Occipital lobe (tissue), 2 donors: ENCODE data around the gene EPN2. TPM values are rescaled to one million over a fixed set of nuclear protein-coding genes. Genes with fewer than 3 reads are reported as not detected.
"Not testable (repeated sequence)": the region's sequence is repeated elsewhere in the genome, so short reads cannot be mapped to it uniquely, and the experiment has no call there.

ENCODE experiments used
- DNase-seq: peaks from one replicate; lab custom pipeline; 2025; lab: John Stamatoyannopoulos, UW
- total RNA-seq: library from RNA; depleted of rRNA; stranded (reverse); fragments of >200 nt; gene quantifications from one replicate; pipeline ENCODE4 v1.2.3, GENCODE V29; 2014

Gene EPN2
- 53.5 TPM for total RNA-seq

GRCh38 chr17:19237139-19237388 lies at the start of gene EPN2:
Gene EPN2 (plus strand): TSS chr17:19237366. CDS start chr17:19283120, 45,754 bp downstream.
- DNase-seq: not testable (repeated sequence)

GRCh38 chr17:19187883-19188869 lies 49.0 kb upstream of the EPN2 start:
- not testable (repeated sequence) for DNase-seq

GRCh38 chr17:19188870-19189708 lies 48.1 kb upstream of the EPN2 start:
- not testable (repeated sequence) for DNase-seq

DNA sequence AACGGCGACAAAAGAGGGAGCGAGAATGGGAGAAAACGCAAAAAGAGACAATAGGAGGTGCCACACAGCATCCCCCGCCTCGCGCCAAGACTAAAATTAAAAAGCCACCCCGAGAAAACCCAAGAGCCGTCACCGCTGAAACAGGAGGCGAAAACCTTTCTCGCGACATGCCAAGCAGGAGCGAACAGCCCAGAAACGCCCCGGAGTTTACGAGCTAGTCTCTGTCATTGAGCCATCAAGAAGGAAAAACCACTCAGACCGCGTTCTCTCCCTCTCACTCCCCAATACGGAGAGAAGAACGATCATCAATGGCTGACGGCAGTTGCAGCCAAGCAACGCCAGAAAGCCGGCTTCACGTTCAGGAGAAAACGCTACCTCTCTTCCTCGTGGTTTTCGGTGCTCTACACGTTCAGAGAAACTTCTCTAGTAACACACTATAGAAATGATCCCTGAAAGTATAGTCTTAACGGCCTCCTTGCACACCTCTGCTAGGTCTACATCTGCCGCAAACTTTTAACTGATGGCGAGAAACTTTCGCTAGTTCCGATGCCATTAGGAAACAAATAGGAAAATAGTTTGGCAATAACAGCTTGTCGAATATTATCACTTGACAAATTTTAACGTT lies 47.3 kb upstream of the EPN2 start:
- not testable (repeated sequence) for DNase-seq

- DNase-seq: not testable (repeated sequence)
These were observed 40.6 kb upstream of the EPN2 start for GRCh38 chr17:19196382-19197204.

- DNase-seq: not testable (repeated sequence)
These were observed 34.7 kb upstream of the EPN2 start for GRCh38 chr17:19202448-19202847.

DNA sequence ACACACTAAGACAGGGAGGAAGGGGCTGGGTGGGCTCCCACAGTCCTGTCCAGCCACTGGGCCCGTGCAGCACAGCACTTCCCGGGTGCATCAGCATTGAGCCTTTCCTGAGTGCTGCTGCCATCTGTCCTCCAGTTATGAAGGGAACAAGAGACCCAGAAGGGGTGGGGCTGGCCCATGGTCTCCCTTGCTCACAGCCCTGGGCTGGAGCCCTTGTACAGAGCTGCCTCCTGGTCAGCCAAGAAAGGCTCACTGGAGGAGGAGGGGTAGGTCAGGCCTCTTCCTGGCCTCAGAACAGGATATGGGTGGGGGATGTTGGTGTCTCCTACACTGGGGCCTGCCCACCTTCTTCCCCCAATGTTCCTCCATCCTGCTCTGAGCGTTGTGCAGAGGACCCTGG lies 33.7 kb upstream of the EPN2 start:
- not testable (repeated sequence) for DNase-seq

DNA sequence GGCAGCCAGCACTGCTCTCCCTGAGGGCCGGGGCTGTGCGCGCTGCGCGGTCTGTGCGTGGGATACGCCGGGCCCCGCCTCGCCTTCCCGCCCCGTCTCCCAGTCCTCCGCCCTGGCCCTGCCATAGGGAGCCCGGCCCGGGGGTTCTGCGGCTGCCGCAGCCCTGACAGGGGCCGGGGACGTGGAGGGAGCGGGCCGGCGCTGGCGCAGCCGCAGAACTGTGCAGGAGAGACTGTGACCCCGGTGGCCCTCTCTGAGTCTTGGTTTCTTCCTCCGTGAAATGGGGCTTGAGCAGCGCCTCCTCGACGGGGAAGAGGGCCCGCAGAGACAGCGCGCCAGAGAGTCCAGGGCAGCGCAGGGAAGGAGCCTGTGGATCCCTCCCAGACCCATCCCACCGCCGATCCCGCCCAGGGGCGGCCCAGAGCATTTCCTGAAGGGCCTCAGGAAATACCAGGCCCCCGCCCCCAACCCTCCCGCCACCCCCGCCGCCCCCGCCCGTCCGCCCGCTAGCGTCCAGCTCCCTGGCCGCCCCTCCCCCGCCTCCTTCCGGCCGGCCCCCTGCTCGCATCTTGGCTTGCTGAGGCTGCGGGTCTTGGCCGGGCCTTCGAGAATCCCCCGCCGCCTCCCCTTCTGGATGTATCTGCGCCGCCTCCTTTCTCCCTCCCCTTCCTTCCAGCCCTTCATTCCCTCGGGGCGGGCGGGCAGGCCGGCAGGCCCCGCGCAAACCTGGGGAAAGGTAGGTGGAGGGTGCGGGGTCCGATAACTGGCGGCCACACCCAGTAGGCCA lies 21.9 kb upstream of the EPN2 start:
- DNase-seq: not testable (repeated sequence)

- not testable (repeated sequence) for DNase-seq
These were observed 20.8 kb upstream of the EPN2 start for GRCh38 chr17:19216148-19216926.

DNA sequence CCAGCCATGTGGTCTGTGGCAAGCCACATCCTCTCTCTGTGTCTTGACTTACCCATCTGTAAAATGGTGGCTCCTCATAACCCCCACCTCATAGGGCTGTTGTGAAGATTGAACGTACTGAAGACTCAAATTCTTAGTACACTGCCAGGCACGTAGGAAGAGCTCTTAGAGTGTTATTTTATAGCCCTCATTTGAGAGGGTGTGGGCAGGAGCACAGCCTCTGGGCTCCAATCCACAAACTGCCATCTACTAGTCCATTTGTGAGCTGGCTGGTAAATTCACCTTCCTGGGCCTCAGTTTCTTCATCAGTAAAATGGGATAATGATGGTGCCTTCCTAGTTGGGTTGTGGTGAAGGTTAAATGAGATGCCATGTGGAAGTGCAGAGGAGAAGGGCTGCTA lies 18.3 kb upstream of the EPN2 start:
- DNase-seq: not testable (repeated sequence)

- DNase-seq: not testable (repeated sequence)
These were observed 17.8 kb upstream of the EPN2 start for GRCh38 chr17:19219384-19219783.

DNA sequence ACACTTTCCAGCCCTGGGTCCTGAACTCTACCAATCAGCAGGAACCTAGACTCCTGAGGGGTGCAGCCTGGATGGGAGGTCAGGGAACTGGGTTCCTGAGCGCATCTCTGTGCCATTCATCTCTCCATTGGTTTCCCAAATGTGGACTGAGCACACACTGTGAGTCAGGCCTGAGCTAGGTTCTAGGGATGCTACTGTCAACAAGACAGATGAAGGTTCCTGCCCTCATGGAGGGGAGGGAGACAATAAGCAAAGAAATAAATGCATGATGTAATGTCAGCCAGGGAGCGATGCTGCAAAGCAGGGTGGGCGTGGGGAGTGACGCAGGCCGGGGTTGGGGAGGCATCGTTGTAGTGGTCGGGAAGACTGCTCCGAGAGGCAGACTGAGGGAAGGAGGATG lies 17.0 kb upstream of the EPN2 start:
- DNase-seq: not testable (repeated sequence)

DNA sequence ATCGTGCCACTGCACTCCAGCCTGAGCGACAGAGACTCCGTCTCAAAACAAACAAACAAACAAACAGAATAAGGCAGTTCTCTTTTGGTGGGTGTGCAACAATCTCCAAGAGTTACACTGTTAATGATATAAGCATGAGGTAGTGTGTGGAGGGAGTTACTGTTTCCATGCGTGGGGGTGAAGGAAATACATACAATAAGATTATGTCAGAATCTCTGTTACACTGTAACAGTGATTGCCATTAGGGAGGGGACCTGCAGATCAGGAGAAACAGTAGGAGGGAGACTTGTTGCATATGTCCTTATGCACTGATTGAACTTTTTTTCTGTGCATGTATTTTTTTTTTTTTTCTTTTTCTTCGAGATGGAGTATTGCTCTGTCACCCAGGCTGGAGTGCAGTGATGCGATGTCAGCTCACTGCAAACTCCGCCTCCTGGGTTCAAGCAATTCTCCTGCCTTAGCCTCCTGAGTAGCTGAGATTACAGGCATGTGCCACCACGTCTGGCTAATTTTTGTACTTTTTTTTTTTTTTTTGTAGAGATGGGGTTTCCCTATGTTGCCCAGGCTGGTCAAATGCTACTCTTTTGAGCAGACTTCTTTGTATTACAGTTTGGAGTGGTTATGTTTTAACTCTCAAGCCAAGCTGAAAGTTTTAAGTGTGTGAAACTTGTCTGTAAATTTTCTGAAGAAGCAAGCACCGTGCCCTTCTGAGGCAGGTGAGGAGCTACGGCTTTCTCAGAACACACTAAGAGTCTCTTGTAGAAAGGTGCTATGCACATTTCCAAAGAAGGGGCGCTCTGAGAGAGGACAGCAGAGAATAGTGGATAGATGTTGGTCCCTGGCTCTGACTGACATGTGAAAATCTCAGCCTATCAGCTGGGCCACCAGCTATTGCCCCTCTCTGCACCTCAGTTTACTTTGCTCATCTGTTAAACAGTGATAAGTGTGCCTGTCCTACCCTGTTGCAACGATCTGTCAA lies 10.3 kb upstream of the EPN2 start:
- DNase-seq: not testable (repeated sequence)

DNA sequence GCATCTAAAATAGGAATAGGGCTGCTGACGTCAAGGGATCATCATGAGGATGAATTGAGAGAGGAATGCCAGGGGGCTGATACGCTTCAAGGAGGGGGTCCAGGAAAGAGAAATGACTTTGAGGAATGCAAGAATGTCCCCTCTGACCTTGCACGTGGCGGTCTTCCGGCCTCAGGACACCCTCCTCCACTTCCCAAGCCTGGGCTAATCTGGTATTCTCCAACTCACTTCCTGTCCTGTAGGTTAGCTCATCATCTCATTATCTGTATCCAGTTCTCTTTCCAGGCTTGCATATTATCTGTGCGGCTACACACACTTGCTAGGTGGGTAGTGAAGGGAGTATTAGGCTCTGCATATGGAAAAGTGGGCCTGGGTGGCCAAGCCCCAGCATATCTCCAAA lies 2.5 kb upstream of the EPN2 start:
- not testable (repeated sequence) for DNase-seq

DNA sequence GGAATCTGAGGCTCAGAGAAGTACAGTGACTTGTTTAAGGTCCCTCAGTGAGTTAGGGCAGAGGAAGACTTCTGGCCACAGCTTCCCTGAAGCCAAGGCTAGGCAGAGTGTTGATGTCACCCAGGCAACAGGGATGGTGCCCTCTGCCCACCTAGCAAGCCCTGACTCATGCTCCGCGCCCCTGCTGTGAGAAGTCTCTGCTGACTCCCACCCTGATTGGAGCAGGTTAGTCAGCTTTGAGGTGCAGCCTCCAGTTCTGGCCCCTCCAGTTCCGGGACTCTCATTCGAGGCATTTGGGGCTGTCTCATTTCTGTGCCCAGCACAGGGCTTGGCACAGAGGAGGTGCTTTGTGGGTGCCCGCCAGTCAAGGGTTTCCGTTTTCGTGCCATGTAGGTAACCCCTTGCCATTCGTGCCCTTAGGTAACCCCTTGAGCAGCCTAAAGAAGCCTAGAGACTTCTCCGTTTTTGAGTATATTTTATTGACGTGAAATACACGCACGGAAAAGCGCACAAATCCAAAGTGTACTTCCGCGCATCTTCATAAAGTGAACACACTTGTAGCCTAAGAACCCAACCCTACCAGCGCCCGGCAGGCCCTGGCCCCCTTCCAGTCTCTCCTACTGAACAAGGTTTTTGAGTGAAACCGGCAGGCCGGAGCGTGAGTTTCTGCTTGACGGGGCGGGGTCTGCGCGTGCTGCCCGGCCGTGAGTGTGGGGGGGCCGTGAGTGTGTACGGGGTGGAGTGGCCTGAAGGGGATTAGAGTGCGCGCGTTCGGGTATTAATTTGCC lies 621 bp upstream of the EPN2 start:
- not testable (repeated sequence) for DNase-seq

DNA sequence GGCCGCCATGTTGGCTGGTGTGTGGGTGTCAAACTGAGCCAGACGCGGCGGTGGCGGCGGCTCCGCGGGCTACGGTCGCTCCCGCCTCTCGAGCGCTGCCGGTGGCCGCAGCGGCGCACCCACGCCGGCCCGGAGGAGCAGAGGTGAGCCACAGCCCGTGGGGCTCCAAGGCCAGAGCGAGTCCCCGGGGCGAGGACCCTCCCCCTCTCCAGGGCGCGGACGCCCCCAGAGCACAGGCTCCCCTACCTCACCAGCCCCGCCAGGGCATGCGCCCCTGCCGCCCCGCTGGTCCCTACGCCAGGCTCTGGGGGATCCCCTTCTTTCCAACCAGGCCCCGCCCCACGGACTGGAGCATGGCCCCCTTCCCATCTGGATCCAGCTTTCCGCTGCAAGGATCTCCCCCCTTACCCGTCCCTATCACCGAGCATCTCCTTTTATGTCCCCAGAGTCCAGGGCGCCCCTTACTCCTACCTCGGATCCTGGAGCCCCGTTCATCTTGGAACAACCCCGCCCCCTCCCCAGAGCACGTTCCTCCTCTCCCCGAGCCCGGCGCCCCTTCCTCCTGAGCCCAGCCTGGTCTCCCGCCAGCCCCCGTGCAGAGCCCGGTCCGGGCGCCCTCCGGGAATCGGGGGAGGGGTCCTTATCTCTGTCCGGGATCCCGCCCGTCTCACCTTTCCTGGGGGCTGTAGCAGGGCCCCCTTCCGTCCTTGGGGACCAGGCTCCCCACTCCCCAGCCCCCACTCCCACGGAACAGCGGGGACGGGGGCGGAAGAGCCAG lies 412 bp downstream of the EPN2 start:
- no peak for DNase-seq

- no peak for DNase-seq
These were observed 970 bp downstream of the EPN2 start for GRCh38 chr17:19238167-19238505.
